HepG2 (cell line): Measurements from ENCODE around the gene RNF10. TPM values are rescaled to one million over a fixed set of nuclear protein-coding genes. Genes with fewer than 3 reads are reported as not detected.

Experiments used
- BHLHE40 ChIP-seq: IDR thresholded peaks from 2 replicates; pipeline ENCODE4 v1.6.1; 2011; ENCODE audit warnings: low read length, improper control_type of control experiment
- CBX1 ChIP-seq: IDR thresholded peaks from one replicate; pipeline ENCODE4 v1.6.1; 2016; ENCODE audit warnings: antibody characterized with exemption, low read depth
- CBX2 ChIP-seq, 2 experiments: fragments of 200-600 bp in 1 of 2; sonication (generic); formaldehyde crosslinking in 1 of 2; IDR thresholded peaks; 2 replicates each; pipeline versions ENCODE4 v1.7.0 to v1.8.1; 2018 to 2022; ENCODE audit warnings: low read depth in 2 of 2, low read length in 1 of 2, mild to moderate bottlenecking in 1 of 2, missing genetic modification reagents in 1 of 2
- CBX5 ChIP-seq: sonication (generic); formaldehyde crosslinking; IDR thresholded peaks from 2 replicates; pipeline ENCODE4 v1.4.0; 2020; ENCODE audit warnings: missing genetic modification reagents, borderline replicate concordance
- ETV6 ChIP-seq: sonication (generic); formaldehyde crosslinking; conservative IDR thresholded peaks from 2 replicates; pipeline ENCODE4 v1.4.0; 2020; ENCODE audit warnings: missing genetic modification reagents
- HNF1B ChIP-seq: sonication (generic); formaldehyde crosslinking; IDR thresholded peaks from 2 replicates; pipeline ENCODE4 v1.5.1; 2020; ENCODE audit warnings: mild to moderate bottlenecking, moderate library complexity, missing genetic modification reagents
- NBN ChIP-seq: fragments of 450-650 bp; conservative IDR thresholded peaks from 2 replicates; pipeline ENCODE4 v1.6.1; 2017
- NRL ChIP-seq: sonication (generic); formaldehyde crosslinking; IDR thresholded peaks from 2 replicates; pipeline ENCODE4 v1.5.0; 2020; ENCODE audit warnings: missing genetic modification reagents, mild to moderate bottlenecking, moderate library complexity, borderline replicate concordance
- PAF1 ChIP-seq: IDR thresholded peaks from 2 replicates; pipeline ENCODE4 v1.6.1; 2016; ENCODE audit warnings: missing genetic modification reagents, missing compliant biosample characterization
- RBM22 ChIP-seq: fragments of 200-400 bp; formaldehyde crosslinking; optimal IDR thresholded peaks from 2 replicates; pipeline ENCODE3; 2017; ENCODE audit warnings: mild to moderate bottlenecking, low read length, moderate library complexity
- RXRA ChIP-seq: sonication (generic); formaldehyde crosslinking; IDR thresholded peaks from 2 replicates; pipeline ENCODE4 v1.5.1; 2020; ENCODE audit warnings: missing genetic modification reagents
- SMAD9 ChIP-seq: sonication (generic); formaldehyde crosslinking; IDR thresholded peaks from 2 replicates; pipeline ENCODE4 v1.5.1; 2020; ENCODE audit warnings: mild to moderate bottlenecking, missing genetic modification reagents
- ZBTB25 ChIP-seq: IDR thresholded peaks from 2 replicates; pipeline ENCODE4 v1.6.1; 2018; ENCODE audit warnings: missing genetic modification reagents
- ZBTB7A ChIP-seq: sonication (generic); formaldehyde crosslinking; IDR thresholded peaks from 2 replicates; pipeline ENCODE4 v1.8.0; 2022; ENCODE audit warnings: mild to moderate bottlenecking, missing genetic modification reagents
- ZIK1 ChIP-seq: sonication (generic); formaldehyde crosslinking; IDR thresholded peaks from 2 replicates; pipeline ENCODE4 v1.5.0; 2020; ENCODE audit warnings: mild to moderate bottlenecking, low read depth, missing genetic modification reagents, borderline replicate concordance
- ZMYM3 ChIP-seq: sonication (generic); formaldehyde crosslinking; IDR thresholded peaks from 2 replicates; pipeline ENCODE4 v1.5.1; 2020; ENCODE audit warnings: mild to moderate bottlenecking, missing genetic modification reagents
- ZNF24 ChIP-seq: fragments of 450-650 bp; IDR thresholded peaks from 2 replicates; pipeline ENCODE4 v1.6.1; 2017; ENCODE audit warnings: antibody characterized with exemption, mild to moderate bottlenecking
- ZNF274 ChIP-seq: sonication (generic); formaldehyde crosslinking; IDR thresholded peaks from 2 replicates; pipeline ENCODE4 v1.5.1; 2020; ENCODE audit warnings: mild to moderate bottlenecking, missing genetic modification reagents
- ZNF296 ChIP-seq: sonication (generic); formaldehyde crosslinking; conservative IDR thresholded peaks from 2 replicates; pipeline ENCODE4 v1.5.0; 2020; ENCODE audit warnings: mild to moderate bottlenecking, missing genetic modification reagents
- ZNF431 ChIP-seq: sonication (generic); formaldehyde crosslinking; IDR thresholded peaks from 2 replicates; pipeline ENCODE4 v1.9.0; 2022; ENCODE audit warnings: missing genetic modification reagents, low read depth, mild to moderate bottlenecking, borderline replicate concordance
- ZNF766 ChIP-seq: sonication (generic); formaldehyde crosslinking; IDR thresholded peaks from 2 replicates; pipeline ENCODE4 v1.5.0; 2020; ENCODE audit warnings: missing genetic modification reagents, borderline replicate concordance
- polyA plus RNA-seq, 8 experiments: library from polyadenylated mRNA; depleted of rRNA in 3 of 8; stranded (reverse) in 7 of 8; unstranded in 1 of 8; fragments of >200 nt; fragmentation: Illumina TruSeq in 4 of 8; extraction: Trizol in 4 of 8; gene quantifications; 2 replicates each; pipeline versions ENCODE4 v1.2.1 to v1.2.3, GENCODE V29; 2011 to 2016; ENCODE audit warnings: low read depth in 4 of 8, missing spikeins in 1 of 8, mixed read lengths in 1 of 8; ENCODE audit not compliant: insufficient read depth in 1 of 8
- total RNA-seq, 5 experiments: library from RNA; depleted of rRNA; stranded (reverse); fragments of >200 nt; fragmentation: Illumina TruSeq; extraction: Trizol; gene quantifications; 2 replicates each; pipeline ENCODE4 v1.2.3, GENCODE V29; 2016; ENCODE audit warnings: low read depth in 1 of 5
- TF ChIP-seq, protein P1 (sequence below): sonication (generic); formaldehyde crosslinking; IDR thresholded peaks from 2 replicates; pipeline ENCODE4 v1.4.0; 2020; ENCODE audit warnings: missing genetic modification reagents, low read depth, mild to moderate bottlenecking, borderline replicate concordance
- TF ChIP-seq, protein P2 (sequence below): sonication (generic); formaldehyde crosslinking; IDR thresholded peaks from 2 replicates; pipeline ENCODE4 v1.4.0; 2020; ENCODE audit warnings: missing genetic modification reagents, borderline replicate concordance

The RNF10 gene
- total and polyA plus RNA-seq, 2 of the 13 experiments (the other 11 are each of a cell fraction or from before 2014, with no cell fraction given), result 62.5 to 88.0 TPM

- TF ChIP-seq CBX2 (IDR thresholded peaks at IDR 0.05; ENCODE audit: low read depth, low read length) (no peak), CBX2 (CRISPR knock-in tag; IDR thresholded peaks at IDR 0.05; ENCODE audit: low read depth) (no peak), RBM22 (peak; percentile 92), HNF1B (CRISPR knock-in tag) (no peak), PAF1 (CRISPR knock-in tag) (no peak), SMAD9 (no peak), ZMYM3 (no peak), CBX5 (CRISPR knock-in tag) (no peak), ZNF766 (CRISPR knock-in tag) (no peak), ZNF296 (no peak), ZNF431 (CRISPR knock-in tag) (peak; percentile 68; the same call in 1 of the 2 replicates), ZBTB25 (CRISPR knock-in tag) (no peak), ETV6 (CRISPR knock-in tag) (no peak), NRL (CRISPR knock-in tag) (no peak; the same call in 1 of the 2 replicates), ZNF274 (CRISPR knock-in tag) (peak; percentile 53; the same call in 1 of the 2 replicates), NBN (no peak), ZBTB7A (no peak), CBX1 (peak; percentile 61), BHLHE40 (peak; percentile 6; the same call in 1 of the 2 replicates), ZNF24 (no peak), RXRA (CRISPR knock-in tag) (peak; percentile 55; the same call in 1 of the 2 replicates), ZIK1 (CRISPR knock-in tag) (peak; percentile 75; the same call in 1 of the 2 replicates)
- TF ChIP-seq, protein P1, sequence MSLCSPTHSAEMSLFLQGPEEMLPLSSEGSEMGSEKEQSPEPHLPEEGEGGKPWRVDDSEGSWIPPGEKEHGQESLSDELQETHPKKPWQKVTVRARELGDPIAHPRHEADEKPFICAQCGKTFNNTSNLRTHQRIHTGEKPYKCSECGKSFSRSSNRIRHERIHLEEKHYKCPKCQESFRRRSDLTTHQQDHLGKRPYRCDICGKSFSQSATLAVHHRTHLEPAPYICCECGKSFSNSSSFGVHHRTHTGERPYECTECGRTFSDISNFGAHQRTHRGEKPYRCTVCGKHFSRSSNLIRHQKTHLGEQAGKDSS (CRISPR knock-in tag), result no peak
- TF ChIP-seq, protein P2, sequence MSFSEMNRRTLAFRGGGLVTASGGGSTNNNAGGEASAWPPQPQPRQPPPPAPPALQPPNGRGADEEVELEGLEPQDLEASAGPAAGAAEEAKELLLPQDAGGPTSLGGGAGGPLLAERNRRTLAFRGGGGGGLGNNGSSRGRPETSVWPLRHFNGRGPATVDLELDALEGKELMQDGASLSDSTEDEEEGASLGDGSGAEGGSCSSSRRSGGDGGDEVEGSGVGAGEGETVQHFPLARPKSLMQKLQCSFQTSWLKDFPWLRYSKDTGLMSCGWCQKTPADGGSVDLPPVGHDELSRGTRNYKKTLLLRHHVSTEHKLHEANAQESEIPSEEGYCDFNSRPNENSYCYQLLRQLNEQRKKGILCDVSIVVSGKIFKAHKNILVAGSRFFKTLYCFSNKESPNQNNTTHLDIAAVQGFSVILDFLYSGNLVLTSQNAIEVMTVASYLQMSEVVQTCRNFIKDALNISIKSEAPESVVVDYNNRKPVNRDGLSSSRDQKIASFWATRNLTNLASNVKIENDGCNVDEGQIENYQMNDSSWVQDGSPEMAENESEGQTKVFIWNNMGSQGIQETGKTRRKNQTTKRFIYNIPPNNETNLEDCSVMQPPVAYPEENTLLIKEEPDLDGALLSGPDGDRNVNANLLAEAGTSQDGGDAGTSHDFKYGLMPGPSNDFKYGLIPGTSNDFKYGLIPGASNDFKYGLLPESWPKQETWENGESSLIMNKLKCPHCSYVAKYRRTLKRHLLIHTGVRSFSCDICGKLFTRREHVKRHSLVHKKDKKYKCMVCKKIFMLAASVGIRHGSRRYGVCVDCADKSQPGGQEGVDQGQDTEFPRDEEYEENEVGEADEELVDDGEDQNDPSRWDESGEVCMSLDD (CRISPR knock-in tag), result no peak
Observed at GRCh38 chr12:120495731-120496412, 38.3 kb upstream of the RNF10 start, which contains the start of gene DYNLL1 (continued).
